AG04450 (cell line): Measurements from ENCODE around the gene KMT2E. TPM values are rescaled to one million over a fixed set of nuclear protein-coding genes. Genes with fewer than 3 reads are reported as not detected.
A peak's percentile ranks its signal among the peaks of the same experiment; 100 is the strongest.

Experiments
- CTCF ChIA-PET: fragments of 300-600, 350-600 bp; formaldehyde crosslinking; extraction: SDS; loops from one replicate; lab custom pipeline; 2022; ENCODE audit warnings: antibody characterized with exemption, inconsistent platforms; lab: Charles Lee
- POLR2A ChIA-PET: fragments of 350-600 bp; formaldehyde crosslinking; extraction: SDS; loops from one replicate; lab custom pipeline; 2021; ENCODE audit warnings: antibody characterized with exemption, inconsistent platforms; lab: Yijun Ruan, JAX
- DNase-seq: peaks from one replicate; pipeline ENCODE4 v3.0.0-alpha.2; 2011; ENCODE audit warnings: low read depth, low spot score
- H3K27ac ChIP-seq: one replicate; pipeline ENCODE4 v1.5.1; 2012; ENCODE audit warnings: low read depth, low read length, control low read depth
- H3K27me3 ChIP-seq: one replicate; pipeline ENCODE4 v1.6.0; 2012; ENCODE audit warnings: low read length; ENCODE audit not compliant: control insufficient read depth, insufficient read depth
- H3K4me3 ChIP-seq: 2 replicates; pipeline ENCODE4 v1.5.1; 2011; ENCODE audit warnings: mild to moderate bottlenecking, low read depth, low read length, control low read depth
- H3K9me3 ChIP-seq: 2 replicates; pipeline ENCODE4 v1.5.1; 2012; ENCODE audit warnings: low read length; ENCODE audit not compliant: control insufficient read depth, insufficient read depth
- CTCF ChIP-seq: IDR thresholded peaks from 2 replicates; pipeline ENCODE4 v1.5.1; 2011; ENCODE audit warnings: low read depth, low read length, control low read depth, inconsistent platforms
- polyA plus RNA-seq: library from polyadenylated mRNA; depleted of rRNA; stranded (reverse); fragments of >200 nt; gene quantifications from 2 replicates; pipeline ENCODE4 v1.2.3, GENCODE V29; 2011

Gene KMT2E
- polyA plus RNA-seq, 1 experiment: 13.8 TPM

GRCh38 chr7:105011141-105011830 lies 2.7 kb upstream of the KMT2E start:
- DNase-seq: no peak
- H3K27ac ChIP-seq: peak overlapping the region; percentile 100
- peak overlapping the region; percentile 97 for H3K4me3 ChIP-seq
- no peak for TF ChIP-seq CTCF
- H3K9me3 ChIP-seq: peaks cover 6% of the 10 kb centered on the region; the same call in 1 of the 2 replicates
- H3K27me3 ChIP-seq: no peaks in the 10 kb centered on the region
- CTCF ChIA-PET: interaction anchor here (1.2 to 6.4 kb wide), 3 partner anchors 14 to 127 kb away, joined by 4 to 41 read pairs (median 8); no protein-coding TSS in a partner anchor
- POLR2A ChIA-PET: interaction anchor here (0.6 to 3.9 kb wide), 6 partner anchors 9 to 46 kb away, joined by 3 to 31 read pairs (median 6); no protein-coding TSS in a partner anchor

DNA sequence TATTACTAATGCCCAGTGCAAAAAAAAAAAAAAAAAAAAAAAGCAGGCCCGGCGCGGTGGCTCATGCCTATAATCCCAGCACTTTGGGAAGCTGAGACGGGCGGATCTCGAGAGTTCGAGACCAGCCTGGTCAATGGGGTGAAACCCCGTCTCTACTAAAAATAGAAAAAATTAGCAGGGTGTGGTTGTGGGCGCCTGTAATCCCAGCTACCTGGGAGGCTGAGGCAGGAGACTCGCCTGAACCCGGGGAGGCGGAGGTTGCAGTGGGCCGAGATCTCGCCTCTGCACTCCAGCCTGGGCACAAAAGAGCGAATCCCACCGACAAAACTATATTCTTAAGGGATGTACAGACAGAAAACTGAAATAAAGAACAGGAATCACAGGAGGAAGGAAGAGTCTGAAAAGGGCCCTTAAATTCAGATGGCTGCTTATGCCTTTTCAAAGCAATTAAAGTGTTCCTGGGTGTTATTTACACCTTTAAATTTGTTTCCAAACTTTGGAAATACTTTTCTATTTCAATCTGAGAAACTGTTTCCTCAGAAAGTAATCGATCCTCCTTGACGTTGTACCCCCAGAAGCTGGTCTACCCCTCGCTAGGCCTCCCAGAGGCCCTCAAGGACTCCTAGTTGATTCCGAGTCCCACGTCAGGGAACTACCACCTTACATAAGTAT lies 2.0 kb upstream of the KMT2E start:
- Histone ChIP-seq H3K27me3 (no peaks in the 10 kb centered on the region), H3K4me3 (peak overlapping the region; percentile 97), H3K27ac (peak overlapping the region; percentile 100), H3K9me3 (peaks cover 6% of the 10 kb centered on the region; the same call in 1 of the 2 replicates)
- ChIA-PET POLR2A (interaction anchor here (0.6 to 3.9 kb wide), 11 partner anchors 10 to 65 kb away, joined by 3 to 31 read pairs (median 5); no protein-coding TSS in a partner anchor), CTCF (interaction anchor here (1.8 to 6.4 kb wide), 2 partner anchors 31 to 128 kb away, joined by 8 to 41 read pairs; no protein-coding TSS in a partner anchor)
- no peak for DNase-seq
- TF ChIP-seq CTCF: no peak

DNA sequence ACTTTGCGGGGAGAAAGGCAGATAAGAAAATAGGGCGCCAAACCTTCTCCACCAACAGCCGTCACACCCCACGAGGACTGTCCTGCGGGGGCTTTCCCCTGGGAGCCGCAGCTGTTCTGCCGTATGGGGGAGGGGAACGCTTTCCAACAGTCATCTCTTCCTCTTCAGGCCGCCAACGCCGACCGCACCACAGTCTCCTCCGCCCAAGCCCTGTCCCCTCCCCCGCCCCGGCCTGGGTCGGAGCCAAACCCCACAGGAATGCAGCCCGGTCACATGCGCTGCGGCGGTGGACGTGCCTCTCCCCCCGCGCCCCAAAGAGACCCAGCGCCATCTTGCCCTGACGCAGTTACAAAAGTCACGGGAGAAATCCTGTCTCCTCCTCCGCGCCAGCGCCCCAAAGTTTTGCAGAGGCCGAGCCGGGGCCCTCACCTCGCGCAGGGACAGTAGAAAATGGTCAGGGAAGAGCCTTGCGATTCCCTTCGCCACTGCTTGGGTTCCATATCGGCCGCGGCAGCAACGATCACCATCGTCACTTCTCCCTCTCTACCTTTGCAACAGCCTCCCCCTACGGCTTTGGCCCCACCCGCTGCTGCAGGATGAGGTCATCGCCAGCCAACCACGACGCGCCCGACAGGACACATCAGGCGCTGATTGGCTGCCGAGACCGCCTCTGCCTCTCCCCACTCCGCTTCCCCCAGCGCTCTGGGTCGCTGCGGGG lies 1.3 kb upstream of the KMT2E start:
- peaks cover 6% of the 10 kb centered on the region; the same call in 1 of the 2 replicates for H3K9me3 ChIP-seq
- H3K27ac ChIP-seq: peak overlapping the region; percentile 100
- TF ChIP-seq CTCF: no peak
- ChIA-PET POLR2A (interaction anchor here (0.5 to 3.9 kb wide), 24 partner anchors 7 to 502 kb away, joined by 3 to 31 read pairs (median 4); partner anchors contain the start of gene SRPK2), CTCF (interaction anchor here (0.6 to 1.2 kb wide), 7 partner anchors 11 to 476 kb away, joined by 3 read pairs; no protein-coding TSS in a partner anchor)
- peak overlapping the region; percentile 97 for H3K4me3 ChIP-seq
- H3K27me3 ChIP-seq: no peaks in the 10 kb centered on the region
- peak; percentile 97 for DNase-seq

DNA sequence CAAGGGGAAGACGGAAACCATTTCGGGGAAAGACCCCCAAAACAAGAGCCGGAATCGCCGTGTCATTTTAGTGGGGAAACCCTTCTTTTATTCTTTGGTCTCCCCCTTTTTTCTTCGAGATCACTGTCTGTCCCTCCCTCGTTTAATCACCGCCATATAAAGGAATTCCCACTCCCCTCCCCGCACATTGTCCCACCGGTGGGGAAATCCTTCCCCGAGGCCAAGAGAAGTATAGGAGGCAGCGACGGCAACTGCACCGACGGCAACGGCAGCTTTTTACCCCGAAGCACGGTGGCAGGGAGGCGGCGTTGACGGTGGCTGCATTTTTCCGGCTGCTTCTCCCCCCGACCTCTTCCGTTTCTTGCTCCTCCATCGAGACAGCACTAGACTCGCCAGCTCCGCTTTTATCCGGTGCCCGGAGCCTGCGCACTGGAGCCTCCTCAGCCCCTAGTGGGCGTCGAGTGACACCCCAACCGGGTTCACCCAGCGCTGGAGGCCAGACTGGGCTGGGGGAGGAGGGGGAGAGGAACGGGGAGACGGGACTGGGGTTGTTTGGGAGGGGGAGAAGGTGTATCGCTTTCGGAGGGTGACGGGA lies 687 bp upstream of the KMT2E start:
- TF ChIP-seq CTCF: peak; percentile 58
- Histone ChIP-seq H3K4me3 (peak overlapping the region; percentile 97), H3K9me3 (peaks cover 6% of the 10 kb centered on the region; the same call in 1 of the 2 replicates), H3K27ac (peak overlapping the region; percentile 100), H3K27me3 (no peaks in the 10 kb centered on the region)
- POLR2A ChIA-PET: interaction anchor here (0.5 to 3.9 kb wide), 20 partner anchors 8 to 501 kb away, joined by 3 to 31 read pairs (median 4); partner anchors contain the start of gene SRPK2
- CTCF ChIA-PET: interaction anchor here (0.6 to 1.2 kb wide), 7 partner anchors 11 to 475 kb away, joined by 3 read pairs; no protein-coding TSS in a partner anchor
- DNase-seq: peak; percentile 86
